NK-92 (cell line): ENCODE results near the gene ANKH.
"Not testable (repeated sequence)": the region's sequence is repeated elsewhere in the genome, so short reads cannot be mapped to it uniquely, and the experiment has no call there.

Source experiments
- DNase-seq: peaks from one replicate; lab custom pipeline; 2025; ENCODE audit not compliant: unreplicated experiment; lab: John Stamatoyannopoulos, UW

ANKH gene

DNA sequence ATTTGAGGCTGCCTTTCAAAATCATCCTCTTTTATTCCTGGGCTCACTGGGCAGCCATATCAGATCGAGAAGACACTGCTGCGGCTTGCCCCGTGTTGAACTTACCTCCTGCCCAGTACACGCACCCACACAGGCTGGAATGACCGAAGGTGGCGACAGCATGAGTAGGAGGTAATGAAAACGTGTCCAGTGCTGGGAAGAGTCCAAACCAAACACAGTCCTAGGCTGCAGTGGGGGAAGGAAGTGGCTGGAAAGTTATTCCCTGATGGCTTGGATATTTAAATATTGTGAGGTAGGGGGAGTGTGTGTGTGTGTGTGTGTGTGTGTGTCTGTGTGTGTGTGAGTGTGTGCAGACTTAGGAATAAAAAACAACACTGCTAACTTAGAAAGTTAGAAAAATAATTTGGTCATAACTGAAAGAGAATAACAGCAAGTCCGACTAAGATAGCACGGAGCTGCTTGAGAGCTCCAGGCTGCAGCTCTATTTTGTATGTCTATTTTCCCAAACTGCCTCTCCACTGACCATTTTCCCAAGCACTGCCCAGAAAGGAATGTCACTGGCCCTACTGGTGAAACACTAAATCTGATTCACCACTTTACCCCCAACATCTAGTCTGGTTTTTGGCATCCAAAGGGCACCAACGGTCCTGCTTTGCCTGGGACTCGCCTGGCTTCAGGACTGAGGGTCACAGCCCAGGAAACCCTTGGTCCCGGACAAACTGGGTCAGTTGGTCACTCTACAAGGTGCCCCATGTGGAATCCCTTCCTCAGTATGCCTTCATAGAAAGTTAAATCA is 41.2 kb downstream of the ANKH start:
- no peak for DNase-seq

DNA sequence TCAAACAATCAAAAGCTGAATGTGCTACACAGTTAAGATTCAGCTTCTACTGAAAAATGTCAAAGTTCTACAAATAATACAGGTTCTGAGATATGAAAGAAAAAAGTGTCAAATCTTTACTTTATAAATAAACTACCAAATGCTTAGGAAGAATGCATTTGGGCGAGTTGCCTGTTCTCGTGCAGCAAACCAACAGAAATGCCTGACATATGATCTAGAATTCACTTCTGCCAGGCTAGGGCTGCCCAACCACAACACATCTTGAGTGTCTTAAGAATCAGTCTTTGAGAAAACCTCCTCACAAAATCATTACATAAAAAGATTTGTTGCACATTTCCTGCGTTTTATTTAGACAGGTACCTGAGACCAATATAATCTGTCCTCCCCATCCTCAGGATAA is 42.2 kb downstream of the ANKH start:
- no peak for DNase-seq

DNA sequence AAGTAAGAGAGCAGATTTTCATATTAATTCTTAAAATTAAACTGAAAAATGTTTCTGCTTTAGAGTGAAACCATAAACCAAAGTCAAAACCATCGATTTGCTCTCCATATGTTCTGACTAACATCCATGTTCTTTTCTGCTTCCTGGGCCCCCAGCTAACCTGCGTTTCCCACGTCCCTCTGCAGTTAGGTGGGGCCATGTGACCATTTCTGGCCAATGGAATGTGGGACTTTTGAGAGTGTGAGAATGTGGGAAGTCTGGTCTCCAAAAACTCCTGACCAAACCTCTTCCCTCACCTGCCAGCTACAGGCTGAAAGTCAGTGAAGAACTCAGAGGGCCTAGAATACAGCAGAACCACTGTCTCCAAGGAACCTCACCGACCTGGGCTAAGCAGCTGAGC is 44.9 kb downstream of the ANKH start:
- DNase-seq: no peak

DNA sequence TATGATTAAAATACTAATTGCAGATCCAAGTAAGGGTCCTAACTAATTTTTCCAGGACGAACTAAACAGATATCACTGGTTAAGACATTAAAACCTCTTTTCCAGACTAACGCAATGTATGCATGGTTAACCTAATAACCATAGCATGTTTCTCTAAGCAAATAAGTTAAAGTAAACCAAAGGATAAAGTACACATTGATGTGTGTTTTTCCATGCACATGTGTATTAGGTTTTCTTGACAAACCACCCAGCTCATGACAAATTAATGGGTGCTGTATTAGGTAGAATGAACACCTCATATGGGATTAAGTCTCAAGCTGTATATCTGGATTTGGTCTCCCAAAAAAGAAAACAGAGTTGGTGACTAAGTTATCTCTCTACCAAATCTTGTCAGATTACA is 45.6 kb downstream of the ANKH start:
- no peak for DNase-seq

DNA sequence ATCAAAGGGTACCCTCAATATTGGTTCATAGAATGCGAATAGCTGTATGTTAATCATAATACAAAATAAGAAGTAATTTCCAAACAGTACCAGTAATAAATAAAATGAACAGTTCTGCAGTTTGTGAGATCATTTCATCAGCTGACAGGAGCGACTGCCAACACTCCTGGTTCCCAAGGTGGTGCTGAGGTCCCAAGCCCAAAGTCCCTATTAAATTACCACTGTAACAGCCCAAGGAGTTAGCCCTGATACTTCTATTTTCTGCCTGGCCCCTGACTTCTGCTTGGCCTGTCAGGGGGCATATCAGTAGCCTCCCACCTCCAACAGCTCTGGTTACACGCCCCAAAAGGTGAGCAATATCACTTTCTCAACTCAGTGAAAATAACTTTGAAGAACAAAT is 47.1 kb downstream of the ANKH start:
- DNase-seq: no peak

DNA sequence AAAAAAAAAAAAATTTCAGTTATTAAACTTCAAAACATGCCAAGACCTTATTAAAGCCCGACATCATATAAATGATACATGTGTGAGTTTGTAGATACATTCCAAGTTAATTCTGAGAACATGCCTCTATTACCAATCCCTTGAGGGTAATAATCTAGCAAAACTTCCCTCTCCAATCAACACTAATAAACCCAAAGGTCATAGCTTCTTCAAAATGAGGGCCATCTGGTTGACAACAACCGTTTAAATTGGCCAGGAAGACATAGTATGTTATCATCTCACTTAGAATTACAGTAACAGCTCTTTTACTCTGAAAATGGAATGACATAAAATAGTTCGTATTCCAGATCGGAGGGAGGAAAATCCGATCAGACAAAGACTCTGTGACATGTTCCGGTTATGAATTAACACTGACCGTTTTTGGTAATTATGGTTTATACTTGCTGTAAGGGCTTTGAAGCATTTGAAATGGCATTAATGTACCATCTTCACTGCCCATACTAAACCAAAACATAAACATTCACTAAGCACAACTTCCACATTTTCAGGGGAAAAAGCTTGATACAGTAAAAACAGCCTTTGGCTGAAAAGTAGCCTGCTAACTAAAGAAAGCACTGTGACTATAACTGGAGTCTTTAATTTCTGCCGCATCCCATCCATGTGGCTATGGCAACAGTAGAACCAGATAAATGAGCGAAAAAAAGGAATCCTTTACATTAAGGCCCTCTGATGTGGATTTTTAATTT is 50.3 kb downstream of the ANKH start:
- DNase-seq: no peak

DNA sequence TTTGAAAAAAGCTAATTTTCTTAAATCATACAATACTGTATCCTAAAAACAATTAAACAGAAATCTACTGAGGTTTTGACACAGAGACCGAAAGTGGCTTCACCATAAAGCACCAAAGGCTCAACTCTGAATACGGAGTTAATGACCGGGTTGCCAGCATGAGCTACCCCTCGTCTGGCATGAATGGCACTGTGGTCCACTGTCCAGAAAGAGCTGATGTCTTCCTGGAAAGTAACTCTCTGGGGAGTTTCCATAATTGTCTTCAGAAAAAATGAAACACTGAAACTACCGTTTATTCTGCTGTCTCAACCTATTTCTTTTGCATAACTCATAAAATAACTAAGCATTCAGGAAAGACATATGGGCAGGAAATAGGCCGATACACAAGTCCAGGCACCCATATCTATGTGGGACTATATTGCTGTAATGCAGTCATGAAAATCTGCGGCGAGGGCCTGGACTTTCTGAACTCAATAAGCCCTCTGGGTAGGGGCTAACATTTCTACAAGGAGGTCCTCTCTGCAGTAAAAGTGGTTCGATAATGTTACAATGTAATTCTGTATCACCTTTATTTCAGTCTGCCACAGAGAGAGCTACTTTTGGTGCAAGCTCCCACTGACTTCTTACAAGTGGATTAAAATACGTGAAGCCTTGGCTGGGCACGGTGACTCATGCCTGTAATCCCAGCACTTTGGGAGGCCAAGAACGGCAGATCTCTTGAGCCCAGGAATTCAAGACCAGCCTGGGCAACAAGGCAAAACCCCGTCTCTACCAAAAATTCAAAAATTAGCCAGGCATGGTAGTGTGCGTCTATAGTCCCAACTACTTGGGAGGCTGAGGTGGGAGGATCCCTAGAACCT is 52.4 kb downstream of the ANKH start:
- no peak for DNase-seq

DNA sequence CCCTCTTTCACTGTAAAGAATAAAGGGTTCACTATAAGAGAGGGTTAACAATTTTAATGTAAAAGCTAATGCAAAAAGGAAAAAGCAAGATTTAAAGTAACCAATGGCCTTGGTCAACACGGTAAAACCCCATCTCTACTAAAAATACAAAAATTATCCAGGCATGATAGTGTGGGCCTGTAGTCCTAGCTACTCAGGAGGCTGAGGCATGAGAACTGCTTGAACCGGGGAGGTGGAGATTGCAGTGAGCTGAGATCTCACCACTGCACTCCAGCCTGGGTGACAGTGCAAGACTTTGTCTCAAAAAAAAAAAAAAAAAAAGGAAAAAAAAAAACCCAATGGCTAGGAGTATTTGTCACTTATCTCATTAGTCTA is 53.8 kb downstream of the ANKH start:
- not testable (repeated sequence) for DNase-seq

DNA sequence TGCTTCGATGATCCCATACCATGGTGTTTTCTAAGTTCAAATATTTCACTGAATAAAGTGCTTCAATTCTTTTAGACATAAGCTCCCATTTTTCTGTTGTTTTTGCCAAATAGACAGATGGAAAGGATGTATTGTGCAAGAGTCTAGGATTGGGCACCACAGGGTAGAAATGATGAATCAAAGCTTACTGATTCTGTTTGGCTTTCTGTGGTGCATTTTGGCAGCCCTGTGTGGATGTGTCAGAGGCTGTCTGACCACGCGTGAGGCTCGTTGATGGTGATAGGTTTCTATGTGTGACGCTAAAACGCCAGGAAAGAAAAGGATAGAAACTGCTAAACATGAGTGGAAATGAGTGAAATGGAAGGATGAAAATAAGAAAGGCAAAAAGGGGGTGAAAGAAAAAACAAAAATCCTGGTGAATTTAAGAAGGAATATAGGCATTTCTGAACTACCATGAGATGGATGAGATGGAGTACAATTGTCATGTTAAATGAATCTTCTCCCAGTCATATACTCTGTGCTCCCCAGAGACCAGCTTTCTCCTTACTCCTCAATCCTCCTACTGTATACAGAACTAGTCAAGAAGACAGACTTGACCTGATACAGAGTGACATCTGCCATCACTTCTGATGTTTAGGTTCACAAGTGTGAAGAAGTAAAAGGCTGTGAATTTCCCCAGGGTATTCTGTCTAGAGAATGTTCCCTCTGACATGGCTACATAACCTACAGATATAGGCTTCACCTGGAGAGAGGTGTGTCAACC is 54.4 kb downstream of the ANKH start:
- no peak for DNase-seq

DNA sequence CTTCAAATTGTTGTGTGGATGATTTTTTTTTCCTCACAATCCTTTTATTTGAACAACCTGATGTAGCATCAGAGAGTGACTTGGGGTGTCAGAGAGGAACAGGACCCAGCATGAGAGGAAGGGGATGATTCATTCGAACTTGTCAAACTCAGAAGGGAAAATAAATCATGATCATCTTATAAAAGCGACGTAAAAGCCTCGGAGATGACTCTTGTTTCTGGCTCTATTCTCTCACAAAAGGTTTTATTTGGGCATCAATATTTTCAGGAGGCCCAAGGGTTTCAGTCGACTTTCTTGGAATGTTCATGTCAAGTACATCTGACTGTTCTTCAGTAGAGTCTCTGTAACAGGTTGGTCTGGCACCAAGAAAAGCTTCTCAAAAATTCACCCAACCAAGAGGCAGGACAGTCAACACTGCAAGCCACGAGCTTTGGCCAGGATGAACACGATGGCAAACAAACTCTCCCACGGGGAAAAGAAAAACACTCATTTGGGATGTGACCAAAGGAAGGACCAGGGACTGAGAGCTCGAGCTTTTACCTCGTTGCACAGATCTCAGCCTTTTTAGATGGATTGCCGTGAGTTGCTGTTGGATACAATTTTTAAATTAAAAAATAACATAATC is 55.1 kb downstream of the ANKH start:
- DNase-seq: no peak

DNA sequence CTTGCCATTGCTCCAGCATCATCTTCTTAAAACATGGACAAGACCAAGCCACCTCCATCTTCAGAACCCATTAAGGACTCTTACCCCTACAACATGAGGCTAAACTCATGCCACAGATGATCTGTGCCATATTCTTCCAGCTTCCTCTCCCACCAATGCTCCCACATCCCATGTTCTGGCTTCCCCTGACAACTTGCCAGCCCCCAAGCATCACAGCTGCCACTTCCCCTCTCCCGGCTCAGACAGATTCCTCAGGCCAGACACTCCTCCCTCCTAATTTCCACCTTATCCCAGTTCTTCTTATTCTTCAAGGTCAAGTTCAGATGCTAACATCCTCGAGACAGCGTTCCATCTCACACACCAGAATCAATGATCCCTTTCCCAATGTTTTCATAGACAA is 57.8 kb downstream of the ANKH start:
- DNase-seq: no peak

DNA sequence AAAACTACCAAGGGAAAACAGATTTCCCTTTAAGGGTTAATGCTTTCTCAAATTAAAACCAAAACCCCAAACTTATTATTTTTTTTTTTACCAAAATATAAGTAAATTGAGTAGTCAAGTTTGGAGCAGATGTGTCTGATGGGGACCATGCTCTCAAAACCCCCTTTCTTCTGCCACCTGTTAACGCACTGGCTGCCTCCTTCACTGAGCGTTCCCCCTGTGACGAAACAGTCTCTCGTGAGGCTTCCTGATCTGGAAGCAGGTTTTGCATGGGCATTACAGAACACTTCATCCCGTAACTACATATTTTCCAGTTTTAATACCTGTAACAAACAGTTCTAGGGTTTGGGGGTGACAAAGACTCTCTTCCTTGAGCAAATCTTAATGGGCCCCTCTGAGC is 59.4 kb downstream of the ANKH start:
- no peak for DNase-seq

DNA sequence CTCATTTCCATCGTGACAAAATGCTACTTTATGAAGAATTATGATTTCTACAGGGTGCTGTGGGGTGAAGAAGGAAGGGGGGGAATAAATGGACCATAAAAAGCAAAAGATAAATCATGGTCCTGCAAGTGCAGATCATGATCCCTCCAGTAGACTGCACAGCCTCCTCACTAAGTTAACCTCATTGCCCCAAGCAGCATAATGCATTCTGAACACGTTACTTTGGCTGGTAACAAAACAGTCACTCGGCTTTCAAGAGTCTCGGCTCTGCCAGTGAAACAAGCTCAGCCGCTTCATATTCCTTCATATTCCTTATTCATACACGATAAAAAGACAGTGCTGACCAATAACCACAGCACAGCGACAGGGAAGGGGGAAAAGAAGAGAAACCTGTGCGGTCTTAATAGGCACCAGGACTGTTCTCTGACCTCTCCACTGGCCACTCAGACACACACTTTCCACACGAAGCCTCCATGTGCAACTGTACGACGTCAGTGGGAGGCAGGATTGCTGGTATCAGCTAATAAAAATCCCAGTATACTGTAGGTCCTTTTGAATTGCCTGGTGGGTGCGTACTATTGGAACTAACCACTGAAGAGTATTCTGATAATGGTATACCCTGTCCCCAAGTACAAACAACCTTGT is 60.5 kb downstream of the ANKH start:
- no peak for DNase-seq

DNA sequence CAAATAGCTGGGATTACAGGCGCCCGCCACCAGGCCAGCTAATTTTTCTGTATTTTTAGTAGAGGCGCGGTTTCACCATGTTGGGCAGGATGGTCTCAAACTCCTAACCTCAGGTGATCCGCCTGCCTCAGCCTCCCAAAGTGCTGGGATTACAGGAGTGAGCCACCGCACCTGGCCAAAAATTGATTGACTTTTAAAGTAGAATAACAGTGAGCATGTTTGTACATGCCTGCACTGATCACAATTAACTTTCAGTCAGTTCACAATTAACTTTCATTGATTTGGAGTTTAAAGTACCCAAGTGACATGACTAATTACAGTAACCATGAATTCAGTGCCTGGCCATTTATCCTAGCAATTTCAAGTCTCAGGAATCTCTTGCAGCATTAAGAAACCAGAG is 61.3 kb downstream of the ANKH start:
- DNase-seq: no peak

DNA sequence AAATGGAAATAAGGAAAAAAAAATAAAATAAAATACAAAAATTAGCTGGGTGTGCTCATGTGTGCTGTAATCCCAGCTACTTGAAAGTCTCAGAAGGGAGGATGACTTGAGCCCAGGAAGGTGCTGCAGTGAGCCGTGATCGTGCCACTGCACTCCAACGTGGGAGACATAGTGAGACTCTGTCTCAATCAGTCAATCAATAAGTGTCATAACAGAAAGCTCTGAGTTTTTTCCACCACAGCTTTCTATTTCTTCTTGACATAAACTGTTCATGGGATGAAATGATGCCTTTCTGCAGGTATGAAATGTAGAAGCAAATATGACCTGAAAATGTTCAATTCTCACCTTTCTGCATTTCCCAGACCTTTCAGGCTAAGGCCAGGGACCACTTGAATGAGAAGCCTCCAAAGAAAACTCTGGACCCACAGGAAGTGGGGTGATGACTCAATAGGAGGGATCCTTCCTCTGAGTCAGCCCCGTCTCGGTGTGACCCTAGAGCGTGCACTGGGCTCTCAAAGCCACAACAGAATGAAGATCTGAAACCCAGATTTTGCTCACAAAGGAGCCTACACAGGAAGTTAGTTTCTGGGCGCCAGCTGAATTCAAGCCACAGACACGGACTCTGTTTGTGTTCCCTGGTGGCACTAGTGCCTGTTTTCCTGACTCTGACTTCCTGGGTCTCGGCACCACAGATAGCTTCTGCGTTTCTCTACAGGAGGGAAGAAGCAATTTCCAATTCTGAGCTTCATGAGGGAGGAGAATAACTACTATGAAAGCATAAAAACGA is 62.0 kb downstream of the ANKH start:
- DNase-seq: no peak

DNA sequence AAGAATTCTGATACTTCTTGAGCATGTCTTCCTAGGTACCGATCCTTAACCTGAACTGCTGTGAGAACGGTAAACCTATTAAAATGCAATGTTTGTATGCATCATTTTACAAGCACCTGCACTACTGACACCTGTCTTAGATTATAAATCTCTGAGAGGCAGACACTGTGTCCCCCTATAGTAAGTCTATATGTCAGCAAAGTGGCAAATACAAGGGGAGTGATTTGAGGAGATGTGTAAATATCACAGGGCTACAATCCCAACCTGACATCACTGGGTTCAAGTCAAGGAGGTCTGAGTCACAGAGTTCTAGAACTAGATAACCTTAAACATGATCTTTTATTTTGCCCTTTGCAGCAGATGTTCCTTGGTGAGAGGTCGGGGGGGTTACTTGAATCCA is 64.1 kb downstream of the ANKH start:
- DNase-seq: no peak

DNA sequence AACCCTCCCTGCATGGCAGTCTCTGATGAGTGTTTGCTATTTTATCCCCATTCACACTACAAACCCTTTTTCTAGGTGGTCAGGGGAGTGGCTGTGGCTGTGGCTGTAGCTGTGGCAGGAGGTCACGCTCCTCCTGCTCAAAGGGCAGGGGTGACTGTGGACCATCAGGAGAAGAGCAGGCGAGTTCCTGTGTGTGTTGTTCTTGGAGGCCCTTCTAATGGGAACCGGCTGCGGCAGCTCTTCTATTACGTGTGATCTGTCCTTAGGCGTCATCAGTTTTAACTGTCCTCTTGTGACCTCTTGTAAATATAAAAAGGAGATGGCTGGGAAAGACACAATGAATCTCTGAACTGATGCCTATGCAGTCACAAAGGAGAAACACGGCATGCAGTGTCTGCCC is 65.1 kb downstream of the ANKH start:
- no peak for DNase-seq

DNA sequence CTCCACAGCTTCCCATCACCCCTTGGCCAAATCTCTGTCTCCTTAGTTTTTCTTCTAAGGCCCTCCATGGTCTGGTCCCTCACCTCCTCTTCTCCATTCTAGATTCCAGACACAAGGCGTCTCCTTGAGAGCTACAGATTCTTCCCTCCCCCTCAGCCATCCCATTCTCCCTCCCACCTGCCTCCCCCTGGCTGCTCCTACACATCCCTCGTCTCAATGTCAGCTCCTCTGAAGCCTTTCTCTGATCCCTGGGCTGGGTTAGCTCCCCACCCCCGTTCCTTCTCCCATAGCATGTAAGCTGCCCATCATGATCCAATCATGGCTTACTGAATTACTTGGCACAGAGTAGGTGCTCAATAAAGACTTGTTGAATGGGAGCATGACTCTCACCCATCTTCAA is 69.0 kb downstream of the ANKH start:
- DNase-seq: no peak

DNA sequence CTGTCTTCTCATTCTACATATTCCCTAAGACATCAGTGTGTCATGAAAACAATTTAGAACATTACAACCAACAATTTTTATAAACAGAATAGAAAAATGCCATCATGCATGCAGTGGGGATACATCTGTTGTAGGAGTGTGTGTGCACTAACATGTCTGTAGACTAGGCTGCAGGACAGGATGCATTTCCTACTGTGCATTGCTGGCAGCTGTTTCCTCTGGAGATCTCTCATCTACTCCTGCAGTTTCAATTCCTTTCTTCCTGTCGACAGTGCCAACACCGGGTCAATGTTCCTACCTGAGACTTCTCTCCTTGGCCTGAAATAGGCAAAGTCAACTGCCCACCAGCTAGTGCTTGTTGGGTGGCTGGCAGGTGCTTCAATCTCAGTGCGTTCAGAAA is 69.8 kb downstream of the ANKH start:
- no peak for DNase-seq
